Activated CD4-positive, alpha-beta T cell treated with anti-CD3 and anti-CD28 coated beads, Interleukin-2, amount 50 U/mL, for 1 hour (primary cell): ENCODE data around the gene LRRC73.
"Not testable (repeated sequence)": the region's sequence is repeated elsewhere in the genome, so short reads cannot be mapped to it uniquely, and the experiment has no call there.

Source experiments
- DNase-seq: peaks from one replicate; pipeline ENCODE4 v3.0.0-alpha.2; 2020

The LRRC73 gene

GRCh38 chr6:43509142-43509983 lies 783 bp downstream of the LRRC73 start:
- DNase-seq: no peak

- DNase-seq: no peak
These were observed 1.5 kb downstream of the LRRC73 start for GRCh38 chr6:43508481-43509141.

- DNase-seq: peak; percentile 76
These were observed 3.3 kb downstream of the LRRC73 start for GRCh38 chr6:43506667-43507471.

GRCh38 chr6:43506171-43506570 lies 4.0 kb downstream of the LRRC73 start:
- no peak for DNase-seq

GRCh38 chr6:43505718-43506117 lies 4.4 kb downstream of the LRRC73 start:
- no peak for DNase-seq

GRCh38 chr6:43504756-43505593 lies 5.2 kb downstream of the LRRC73 start:
- no peak for DNase-seq

GRCh38 chr6:43503443-43503842 lies 6.7 kb downstream of the LRRC73 start:
- no peak for DNase-seq

- DNase-seq: no peak
These were observed 7.5 kb downstream of the LRRC73 start for GRCh38 chr6:43502666-43503065.

GRCh38 chr6:43500921-43501320 lies 9.2 kb downstream of the LRRC73 start:
- DNase-seq: no peak

GRCh38 chr6:43499028-43499815 lies 10.9 kb downstream of the LRRC73 start:
- no peak for DNase-seq

GRCh38 chr6:43498291-43498690 lies 11.9 kb downstream of the LRRC73 start:
- not testable (repeated sequence) for DNase-seq

GRCh38 chr6:43497689-43498088 lies 12.5 kb downstream of the LRRC73 start:
- no peak for DNase-seq

GRCh38 chr6:43497129-43497396 lies 13.1 kb downstream of the LRRC73 start:
- DNase-seq: no peak

- no peak for DNase-seq
These were observed 13.6 kb downstream of the LRRC73 start for GRCh38 chr6:43496370-43497128.

- DNase-seq: no peak
These were observed 14.7 kb downstream of the LRRC73 start for GRCh38 chr6:43495409-43495941.

- no peak for DNase-seq
These were observed 15.4 kb downstream of the LRRC73 start for GRCh38 chr6:43494766-43495165.

- DNase-seq: no peak
These were observed 15.8 kb downstream of the LRRC73 start for GRCh38 chr6:43494321-43494720.

GRCh38 chr6:43493833-43494232 lies 16.3 kb downstream of the LRRC73 start:
- DNase-seq: no peak

- DNase-seq: no peak
These were observed 16.9 kb downstream of the LRRC73 start for GRCh38 chr6:43493230-43493629.

- no peak for DNase-seq
These were observed 17.5 kb downstream of the LRRC73 start for GRCh38 chr6:43492673-43493072.
